ENCODE data around the gene CPXM2.

CPXM2 gene

GRCh38 chr10:123804716-123805115 lies 86.9 kb downstream of the CPXM2 start:
- in situ Hi-C loops (cut with MboI; ENCODE audit: low sequenced_read_pairs): no loop called here

- in situ Hi-C loops (cut with MboI; ENCODE audit: low sequenced_read_pairs): no loop called here
These were observed 90.8 kb downstream of the CPXM2 start for GRCh38 chr10:123800821-123801220.

DNA sequence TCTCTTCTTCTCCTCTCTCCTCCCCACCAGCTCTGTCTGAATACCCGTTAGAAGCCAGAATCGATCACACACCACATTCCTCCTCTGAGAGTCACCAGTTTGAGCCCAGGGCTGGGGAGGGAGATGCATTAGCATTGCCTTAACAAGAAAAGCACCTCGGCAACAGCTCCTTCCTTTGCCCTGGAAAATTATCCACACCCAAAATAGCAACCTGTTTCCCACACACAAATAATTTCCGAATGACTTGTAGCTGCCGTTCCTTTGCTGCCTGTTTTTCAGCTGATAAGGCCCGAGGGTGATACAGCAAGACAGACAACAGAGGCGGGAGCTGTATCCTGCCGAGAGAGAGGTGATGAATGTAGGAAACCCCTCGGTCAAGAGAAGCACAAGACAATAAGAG lies 91.3 kb downstream of the CPXM2 start:
- in situ Hi-C loops (cut with MboI; ENCODE audit: low sequenced_read_pairs): no loop called here

- in situ Hi-C loops (cut with MboI; ENCODE audit: low sequenced_read_pairs): no loop called here
These were observed 92.8 kb downstream of the CPXM2 start for GRCh38 chr10:123798856-123799255.

- in situ Hi-C loops (cut with MboI; ENCODE audit: low sequenced_read_pairs): no loop called here
These were observed 93.8 kb downstream of the CPXM2 start for GRCh38 chr10:123797813-123798212.

- in situ Hi-C loops (cut with MboI; ENCODE audit: low sequenced_read_pairs): no loop called here
These were observed 94.9 kb downstream of the CPXM2 start for GRCh38 chr10:123796736-123797135.

DNA sequence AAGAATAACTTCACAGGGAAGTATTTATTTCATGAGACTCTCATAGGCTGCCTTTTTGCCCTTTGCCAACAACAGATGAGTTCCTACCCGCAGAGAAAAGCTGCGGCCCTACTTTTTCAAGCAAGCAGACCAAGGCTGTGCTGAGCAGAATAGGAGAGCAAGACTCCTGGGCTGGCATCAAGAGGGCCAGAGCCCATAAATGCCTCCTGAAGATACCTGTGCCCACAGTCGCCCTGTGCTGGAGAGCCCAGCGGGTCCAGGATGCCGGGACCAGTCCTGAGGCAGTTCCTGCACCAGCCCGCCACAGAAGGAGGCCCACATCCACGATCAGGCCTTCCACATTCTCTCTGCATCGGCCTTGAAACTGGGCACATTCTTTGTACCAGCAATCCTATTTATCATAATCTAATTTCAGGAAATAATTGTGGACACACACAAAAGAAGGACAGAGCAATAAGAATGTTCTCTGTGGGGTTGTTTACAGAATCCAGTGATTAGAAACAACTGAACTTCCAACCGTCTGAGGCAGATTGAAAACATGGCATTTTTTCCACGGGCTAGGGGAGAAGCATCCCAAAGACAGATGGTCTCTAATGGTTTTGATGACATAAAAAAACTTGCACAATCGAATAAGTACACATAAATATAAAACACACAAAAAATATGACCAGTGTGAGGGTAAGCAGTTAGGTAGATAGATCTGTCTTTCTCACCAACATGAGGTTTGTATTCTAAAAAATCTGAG lies 95.6 kb downstream of the CPXM2 start:
- in situ Hi-C loops (cut with MboI; ENCODE audit: low sequenced_read_pairs): no loop called here

GRCh38 chr10:123795196-123795780 lies 96.3 kb downstream of the CPXM2 start:
- in situ Hi-C loops (cut with MboI; ENCODE audit: low sequenced_read_pairs): no loop called here

DNA sequence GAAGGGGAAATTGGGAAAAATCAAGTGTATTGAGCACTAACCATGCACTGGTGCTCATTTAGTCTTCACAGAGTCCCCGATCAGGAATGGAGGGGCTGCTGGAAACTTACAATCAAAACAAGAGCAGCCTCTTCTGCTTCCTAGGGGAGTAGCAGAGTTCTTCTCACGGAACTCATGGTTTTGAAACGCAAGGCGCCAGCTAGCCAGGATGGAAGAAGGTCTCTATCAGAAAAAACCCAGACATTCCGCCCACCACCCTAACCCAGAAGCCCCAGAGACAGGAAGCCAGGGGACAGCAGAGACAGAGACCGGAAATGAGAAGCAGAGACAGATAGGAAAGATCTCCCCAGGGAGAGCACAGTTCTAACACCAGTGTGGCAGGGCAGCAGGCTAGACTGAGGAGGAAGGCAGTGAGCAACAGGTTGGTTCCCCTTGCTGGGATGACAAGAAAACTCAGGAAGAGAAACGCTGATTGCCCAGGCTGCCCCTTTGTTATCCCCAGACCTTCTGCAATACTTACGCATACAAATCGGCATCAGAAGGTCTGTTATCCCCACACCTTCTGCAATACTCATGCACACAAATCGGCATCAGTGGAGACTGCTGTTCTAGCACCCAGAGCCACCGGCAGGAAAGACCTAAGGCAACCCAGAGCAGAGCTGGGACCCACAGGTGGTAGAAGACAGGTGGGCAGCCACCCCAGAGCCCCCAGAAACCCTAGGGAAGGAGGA lies 99.2 kb downstream of the CPXM2 start:
- in situ Hi-C loops (cut with MboI; ENCODE audit: low sequenced_read_pairs): no loop called here

DNA sequence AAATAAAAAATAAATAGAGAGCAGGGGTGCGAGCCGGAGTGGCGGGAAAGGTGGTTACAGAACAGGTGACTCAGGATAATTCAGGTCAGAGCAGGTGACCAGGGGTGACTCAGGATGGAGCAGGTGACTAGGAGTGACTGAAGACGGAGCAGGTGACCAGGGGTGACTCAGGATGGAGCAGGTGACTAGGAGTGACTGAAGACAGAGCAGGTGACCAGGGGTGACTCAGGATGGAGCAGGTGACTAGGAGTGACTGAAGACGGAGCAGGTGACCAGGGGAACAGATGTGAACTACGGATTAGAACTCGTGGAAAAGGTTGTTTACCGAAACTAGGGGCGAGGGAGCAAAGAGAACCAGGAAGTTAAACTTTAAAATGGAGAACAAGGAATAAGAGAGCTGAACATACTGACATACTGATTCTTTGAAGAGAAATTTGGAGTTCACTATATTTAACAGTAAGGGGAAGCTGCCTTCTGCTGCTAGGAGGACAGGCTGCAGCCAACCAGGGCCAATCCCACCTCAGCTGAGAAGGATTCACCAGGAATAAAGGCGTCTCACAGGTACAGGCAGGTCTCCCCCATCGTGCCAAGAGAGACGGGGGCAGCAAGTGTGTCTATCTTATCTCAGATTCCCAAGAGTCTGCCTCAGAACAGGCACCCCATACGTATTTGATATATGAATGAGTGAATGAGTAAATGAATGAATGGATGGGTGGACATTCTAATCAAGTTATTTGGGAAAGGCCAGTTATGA lies 101.3 kb downstream of the CPXM2 start:
- in situ Hi-C loops (cut with MboI; ENCODE audit: low sequenced_read_pairs): no loop called here

DNA sequence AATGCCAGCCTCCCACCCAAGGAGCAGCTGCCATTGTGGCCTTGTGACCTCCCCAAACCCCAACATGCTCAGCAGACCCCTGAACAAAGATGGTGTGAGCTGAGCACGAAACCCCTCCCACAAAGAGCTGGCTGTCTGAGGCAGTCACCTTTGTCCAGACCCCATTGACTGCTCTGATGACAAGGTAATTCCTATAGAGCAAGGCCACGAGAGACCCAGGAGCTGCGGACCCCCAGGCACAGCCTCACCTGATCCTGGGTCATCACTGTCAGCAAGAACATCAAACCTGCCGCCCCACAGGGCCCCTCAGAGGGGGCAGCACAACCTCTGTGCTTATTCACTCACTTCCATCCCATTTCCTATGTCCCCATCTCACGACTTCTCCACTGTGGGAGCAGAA lies 102.6 kb downstream of the CPXM2 start:
- in situ Hi-C loops (cut with MboI; ENCODE audit: low sequenced_read_pairs): no loop called here

DNA sequence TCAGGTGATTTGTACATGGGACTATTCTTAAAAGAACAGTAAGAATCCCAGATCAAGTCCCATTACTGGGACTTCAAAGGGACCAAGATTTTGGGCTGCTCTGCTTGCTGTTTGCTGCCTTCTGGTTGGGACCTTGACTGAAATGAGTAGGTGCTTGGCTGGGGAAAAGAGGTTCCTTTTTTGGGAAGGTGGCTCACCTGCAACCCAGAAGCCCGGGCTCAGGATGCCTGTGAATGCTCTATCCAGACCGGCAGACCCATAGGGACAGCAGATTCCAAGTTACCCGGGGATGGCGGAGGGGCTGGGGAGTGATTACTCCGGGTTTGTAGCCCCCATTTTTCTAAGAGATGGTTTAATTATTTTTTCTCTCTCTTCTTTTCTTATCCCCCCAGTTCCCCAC lies 104.0 kb downstream of the CPXM2 start:
- in situ Hi-C loops (cut with MboI; ENCODE audit: low sequenced_read_pairs): no loop called here

DNA sequence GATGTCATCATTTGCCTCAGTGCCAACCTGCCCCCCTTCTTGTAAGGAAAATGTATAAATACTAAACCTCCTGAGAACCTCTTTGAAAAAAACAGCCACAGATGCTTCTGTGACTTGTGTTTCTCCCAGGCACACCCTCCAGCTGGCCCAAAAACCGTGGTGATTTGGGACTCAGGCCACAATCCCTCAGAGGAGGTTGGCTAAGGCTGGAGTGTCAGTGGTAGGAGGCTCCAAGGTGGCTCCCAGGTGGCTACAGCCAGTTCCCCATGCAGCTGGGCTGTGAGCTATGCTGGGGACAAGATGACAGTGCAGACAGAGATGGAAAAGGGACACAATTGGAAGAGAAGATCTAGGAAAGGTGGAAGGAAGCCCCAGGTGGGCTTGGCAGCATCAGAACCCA lies 104.7 kb downstream of the CPXM2 start:
- in situ Hi-C loops (cut with MboI; ENCODE audit: low sequenced_read_pairs): no loop called here

- in situ Hi-C loops (cut with MboI; ENCODE audit: low sequenced_read_pairs): no loop called here
These were observed 105.3 kb downstream of the CPXM2 start for GRCh38 chr10:123786306-123786705.

DNA sequence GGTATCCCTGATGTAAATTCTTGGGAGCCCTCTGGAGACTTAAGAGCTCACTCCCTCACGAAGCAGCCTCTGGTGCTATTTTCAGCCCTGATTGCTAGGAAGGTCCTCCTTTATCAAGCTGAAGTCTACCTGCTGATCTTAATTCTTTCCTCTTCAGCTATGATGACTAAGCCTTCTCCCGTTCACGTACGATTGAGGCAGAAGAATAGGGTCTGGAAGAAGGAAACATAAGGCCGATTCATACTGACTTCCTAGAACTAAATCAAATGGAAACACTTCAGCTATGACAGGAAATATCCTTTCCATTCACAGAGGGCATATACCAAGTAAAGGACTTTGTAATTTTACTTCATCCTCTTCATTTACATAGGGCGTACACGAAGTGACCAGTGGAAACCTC lies 107.0 kb downstream of the CPXM2 start:
- in situ Hi-C loops (cut with MboI; ENCODE audit: low sequenced_read_pairs): no loop called here

DNA sequence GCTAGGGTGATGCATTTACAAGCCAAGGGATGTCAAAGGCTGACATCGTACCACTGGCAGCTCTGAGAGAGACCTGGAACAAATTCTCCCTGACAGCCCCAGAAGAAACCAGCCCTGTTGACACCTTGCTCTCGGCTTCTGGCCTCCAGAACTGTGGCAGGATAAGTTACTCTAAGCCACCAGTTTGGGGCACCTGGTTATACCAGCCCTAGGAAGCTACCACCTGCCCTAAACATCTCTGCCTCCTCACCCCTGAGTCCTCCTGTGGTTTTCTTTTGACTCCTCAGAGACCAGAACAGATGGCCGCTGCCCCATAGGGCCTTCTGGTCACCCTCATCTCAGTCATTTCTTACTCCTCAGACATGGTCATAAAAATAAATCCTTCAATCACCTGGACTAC lies 107.4 kb downstream of the CPXM2 start:
- in situ Hi-C loops (cut with MboI; ENCODE audit: low sequenced_read_pairs): no loop called here

DNA sequence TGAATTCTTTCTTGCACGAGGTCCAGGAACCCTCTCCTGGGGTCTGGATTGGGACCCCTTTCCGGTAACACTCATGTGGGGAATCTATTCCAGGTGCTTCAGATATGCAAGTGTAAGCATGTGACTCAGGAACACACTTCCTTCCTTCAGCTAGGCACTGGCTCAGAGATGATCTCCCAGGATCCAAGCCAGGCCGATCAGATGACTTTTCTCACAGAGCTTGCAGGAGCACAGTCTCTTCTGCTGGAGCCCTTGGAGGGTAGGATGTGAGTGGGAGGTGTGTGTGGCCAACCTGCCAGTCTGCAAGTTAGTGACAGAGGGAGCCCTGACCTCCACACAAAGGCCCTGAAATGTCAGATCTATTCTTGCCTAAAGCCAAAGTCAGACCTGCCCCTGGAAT lies 108.3 kb downstream of the CPXM2 start:
- in situ Hi-C loops (cut with MboI; ENCODE audit: low sequenced_read_pairs): no loop called here

GRCh38 chr10:123782549-123782948 lies 109.1 kb downstream of the CPXM2 start:
- in situ Hi-C loops (cut with MboI; ENCODE audit: low sequenced_read_pairs): no loop called here

GRCh38 chr10:123781956-123782500 lies 109.6 kb downstream of the CPXM2 start:
- in situ Hi-C loops (cut with MboI; ENCODE audit: low sequenced_read_pairs): no loop called here

- in situ Hi-C loops (cut with MboI; ENCODE audit: low sequenced_read_pairs): no loop called here
These were observed 110.2 kb downstream of the CPXM2 start for GRCh38 chr10:123781324-123781900.
